H1 (cell line): ENCODE measurements around the gene ECI1. TPM values are rescaled to one million over a fixed set of nuclear protein-coding genes. Genes with fewer than 3 reads are reported as not detected.

Source experiments
- EZH2 ChIP-seq: fragments of 200-600 bp; sonication (generic); IDR thresholded peaks from 2 replicates; pipeline ENCODE4 v1.7.1; 2012; ENCODE audit warnings: low read depth, mild to moderate bottlenecking, moderate library complexity, low read length, inconsistent platforms; ENCODE audit not compliant: severe bottlenecking
- JUND ChIP-seq: IDR thresholded peaks from 2 replicates; pipeline ENCODE4 v1.6.1; 2011; ENCODE audit warnings: mild to moderate bottlenecking, improper control_type of control experiment, low read length
- RNF2 ChIP-seq: fragments of 200-900, 300-1000 bp; sonication (generic); IDR thresholded peaks from 2 replicates; pipeline ENCODE4 v1.7.1; 2016; ENCODE audit warnings: borderline replicate concordance, low read depth, mild to moderate bottlenecking, antibody characterized with exemption, low read length; ENCODE audit not compliant: poor library complexity, severe bottlenecking; ENCODE audit errors: missing control alignments
- polyA plus RNA-seq, 7 experiments: library from polyadenylated mRNA; depleted of rRNA in 3 of 7; stranded (reverse) in 5 of 7; unstranded in 2 of 7; fragments of >200 nt in 5 of 7; fragments of 200-250 nt in 2 of 7; gene quantifications; 1 replicate in 5 of 7; 2 replicates in 1 of 7; 4 replicates in 1 of 7; pipeline versions ENCODE4 v1.2.1 to v1.2.3, GENCODE V29; 2011 to 2013; ENCODE audit warnings: missing spikeins in 2 of 7, mixed read lengths in 2 of 7
- total RNA-seq: library from RNA; stranded (reverse); fragmentation: NEBNext Ultra II Directional; extraction: Animal tissue kit (Norgen Biotek cat#: 25700); gene quantifications from 2 replicates; pipeline ENCODE4 v1.2.1, GENCODE V29; 2021

ECI1 gene
- total and polyA plus RNA-seq, 2 of the 8 experiments (the other 6 are each of a cell fraction or from before 2014, with no cell fraction given) = 79.5 to 151 TPM

DNA sequence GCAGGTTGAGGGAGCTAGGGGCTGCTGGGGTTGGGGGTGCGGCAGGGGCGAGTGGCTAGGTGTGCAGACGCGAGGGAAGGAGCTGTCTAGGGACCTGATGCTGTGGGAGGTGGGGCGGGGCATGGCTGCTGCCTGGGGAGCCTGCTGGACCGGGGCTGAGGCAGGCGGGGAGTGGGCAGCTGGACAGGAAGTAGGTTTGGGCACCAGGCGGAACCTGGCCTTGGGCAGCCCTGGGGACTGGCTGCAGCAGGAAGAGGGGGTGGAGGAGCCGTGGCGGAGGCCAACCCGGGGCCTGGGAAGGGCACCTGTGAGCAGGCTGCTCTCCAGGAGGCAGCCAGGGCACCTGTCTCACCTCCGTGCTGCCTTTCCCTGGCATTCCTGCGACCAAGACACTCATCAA lies 21.0 kb downstream of the ECI1 start (continued):
- no peak for TF ChIP-seq EZH2
- TF ChIP-seq JUND = no peak
- TF ChIP-seq RNF2 = no peak
